ENCODE results near the gene GABBR2.

DNA sequence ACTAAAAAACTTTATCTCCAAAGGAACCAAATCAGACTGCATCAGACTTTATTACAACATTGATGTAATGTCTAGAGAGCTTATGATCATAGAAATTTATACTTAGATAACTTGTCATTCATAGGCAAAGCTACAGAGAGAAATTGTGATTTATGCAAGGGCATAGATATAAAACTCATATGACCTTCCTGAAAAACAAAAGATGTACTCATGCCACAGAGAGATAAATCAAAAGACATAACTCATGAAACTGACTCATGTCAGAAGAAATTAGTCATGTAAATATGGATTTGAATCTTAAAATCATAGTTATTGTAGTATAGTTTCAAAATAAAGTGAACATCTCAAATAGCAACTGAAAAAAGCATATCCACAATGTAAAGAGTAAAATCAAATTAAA is 186.2 kb downstream of the GABBR2 start:
- TF ChIP-seq, protein P1, sequence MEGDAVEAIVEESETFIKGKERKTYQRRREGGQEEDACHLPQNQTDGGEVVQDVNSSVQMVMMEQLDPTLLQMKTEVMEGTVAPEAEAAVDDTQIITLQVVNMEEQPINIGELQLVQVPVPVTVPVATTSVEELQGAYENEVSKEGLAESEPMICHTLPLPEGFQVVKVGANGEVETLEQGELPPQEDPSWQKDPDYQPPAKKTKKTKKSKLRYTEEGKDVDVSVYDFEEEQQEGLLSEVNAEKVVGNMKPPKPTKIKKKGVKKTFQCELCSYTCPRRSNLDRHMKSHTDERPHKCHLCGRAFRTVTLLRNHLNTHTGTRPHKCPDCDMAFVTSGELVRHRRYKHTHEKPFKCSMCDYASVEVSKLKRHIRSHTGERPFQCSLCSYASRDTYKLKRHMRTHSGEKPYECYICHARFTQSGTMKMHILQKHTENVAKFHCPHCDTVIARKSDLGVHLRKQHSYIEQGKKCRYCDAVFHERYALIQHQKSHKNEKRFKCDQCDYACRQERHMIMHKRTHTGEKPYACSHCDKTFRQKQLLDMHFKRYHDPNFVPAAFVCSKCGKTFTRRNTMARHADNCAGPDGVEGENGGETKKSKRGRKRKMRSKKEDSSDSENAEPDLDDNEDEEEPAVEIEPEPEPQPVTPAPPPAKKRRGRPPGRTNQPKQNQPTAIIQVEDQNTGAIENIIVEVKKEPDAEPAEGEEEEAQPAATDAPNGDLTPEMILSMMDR (IDR thresholded peaks at IDR 0.05), result no peak
- TF ChIP-seq POLR2A (IDR thresholded peaks at IDR 0.05), result no peak
